HG03520 (cell line): ENCODE results near the gene PSME1.

ENCODE experiments used
- ATAC-seq: cut with Tn5 transposase; IDR thresholded peaks from one replicate; pipeline ENCODE4 v1.9.1; 2021; ENCODE audit warnings: mild to moderate bottlenecking, moderate library complexity; ENCODE audit not compliant: unreplicated experiment

Gene PSME1

DNA sequence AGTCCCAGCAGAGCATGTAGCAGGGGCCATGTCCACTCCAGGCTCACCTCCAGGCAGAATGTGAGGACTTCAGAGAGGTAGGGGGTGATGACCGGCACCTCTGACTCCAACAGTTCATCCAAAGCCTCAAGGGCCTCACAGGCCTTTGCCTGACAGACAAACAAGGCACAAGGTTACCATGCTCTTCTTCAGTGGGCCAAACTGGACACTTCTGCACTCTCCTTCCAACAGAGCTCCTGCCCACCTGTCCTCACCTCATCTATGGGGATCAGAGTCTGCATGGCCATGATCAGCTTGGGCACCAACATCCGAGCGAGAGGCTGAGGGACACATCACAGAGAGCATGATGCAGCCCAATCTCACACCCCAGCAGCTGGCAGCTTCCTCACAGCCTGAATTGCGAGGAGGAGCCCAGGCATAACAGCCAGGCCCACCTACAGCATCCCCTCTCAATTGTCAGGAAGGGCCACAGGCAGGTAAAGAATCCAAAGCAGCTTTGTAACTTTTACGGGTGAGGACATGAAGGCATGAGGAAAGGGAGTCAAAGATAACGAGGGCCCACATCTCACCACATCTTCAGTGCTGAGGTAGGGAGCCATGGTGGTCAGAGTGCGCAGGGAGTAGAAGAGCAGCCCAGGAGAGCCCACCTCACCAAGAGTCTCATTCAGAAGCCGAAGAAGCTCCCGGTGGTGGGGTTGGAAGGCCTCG, 51.0 kb downstream of the PSME1 start:
- ATAC-seq, result no peak

DNA sequence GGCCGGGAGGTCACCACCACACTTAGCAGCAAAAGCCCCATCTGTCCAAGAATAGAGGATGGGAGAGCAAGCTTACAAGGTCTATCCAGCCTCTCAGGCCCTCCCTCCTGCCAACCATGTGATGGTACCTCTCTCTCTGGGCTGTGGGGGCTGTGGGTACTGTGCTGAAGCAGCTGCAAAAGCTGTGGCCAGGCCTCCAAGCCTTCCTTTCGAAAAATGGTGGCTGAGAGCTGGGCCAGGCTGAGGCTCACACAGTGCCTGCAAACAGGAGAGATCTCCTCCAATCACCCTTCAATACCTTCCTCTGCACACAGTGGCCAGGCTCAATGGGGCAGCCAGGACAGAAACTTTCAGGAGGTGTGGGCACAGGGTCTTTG, 51.5 kb downstream of the PSME1 start:
- no peak for ATAC-seq
